HUDEP-2 (cell line): Measurements from ENCODE around the gene TSC2.

Experiments used
- DNase-seq, 76 experiments: peaks; one replicate each; lab custom pipeline; 2025; ENCODE audit not compliant: unreplicated experiment in 76 of 76; lab: John Stamatoyannopoulos, UW

The TSC2 gene

GRCh38 chr16:2082983-2083364 lies 35.2 kb downstream of the TSC2 start:
- no peak for DNase-seq

- no peak for DNase-seq
Measured at GRCh38 chr16:2083409-2083808, 35.6 kb downstream of the TSC2 start.

GRCh38 chr16:2083876-2084780 lies 36.3 kb downstream of the TSC2 start:
- DNase-seq = no peak

- DNase-seq = no peak
Measured at GRCh38 chr16:2084895-2085625, 37.3 kb downstream of the TSC2 start.

GRCh38 chr16:2085669-2086068 lies 37.9 kb downstream of the TSC2 start:
- no peak for DNase-seq

GRCh38 chr16:2086106-2086742 lies 38.4 kb downstream of the TSC2 start:
- DNase-seq = no peak

GRCh38 chr16:2086812-2087747 lies 39.3 kb downstream of the TSC2 start:
- DNase-seq = no peak

GRCh38 chr16:2087748-2088631 lies 40.2 kb downstream of the TSC2 start:
- DNase-seq = no peak

GRCh38 chr16:2088759-2089358 lies 41.1 kb downstream of the TSC2 start:
- DNase-seq = no peak

- no peak for DNase-seq
Measured at GRCh38 chr16:2089706-2090480, 42.1 kb downstream of the TSC2 start.

- no peak for DNase-seq
Measured at GRCh38 chr16:2090481-2090776, 42.6 kb downstream of the TSC2 start.

GRCh38 chr16:2090777-2091546 lies 43.2 kb downstream of the TSC2 start:
- peak in 7 of 76 experiments; percentile 3 to 31 (median 12) for DNase-seq

- DNase-seq = no peak
Measured at GRCh38 chr16:2091547-2092255, 43.9 kb downstream of the TSC2 start.

- DNase-seq = no peak
Measured at GRCh38 chr16:2092256-2092620, 44.5 kb downstream of the TSC2 start.

- no peak for DNase-seq
Measured at GRCh38 chr16:2092866-2093265, 45.1 kb downstream of the TSC2 start.

GRCh38 chr16:2093793-2094192 lies 46.0 kb downstream of the TSC2 start:
- no peak for DNase-seq

GRCh38 chr16:2095315-2095853 lies 47.6 kb downstream of the TSC2 start:
- no peak for DNase-seq
